GM12873 (cell line): ENCODE data around the gene SAYSD1.

Source experiments
- TF ChIP-seq, protein P1 (sequence below): IDR thresholded peaks from 2 replicates; pipeline ENCODE4 v1.5.1; 2012; ENCODE audit warnings: low read depth, mild to moderate bottlenecking, moderate library complexity, low read length, control low read depth; ENCODE audit not compliant: insufficient read depth; ENCODE audit errors: missing control alignments

SAYSD1 gene

DNA sequence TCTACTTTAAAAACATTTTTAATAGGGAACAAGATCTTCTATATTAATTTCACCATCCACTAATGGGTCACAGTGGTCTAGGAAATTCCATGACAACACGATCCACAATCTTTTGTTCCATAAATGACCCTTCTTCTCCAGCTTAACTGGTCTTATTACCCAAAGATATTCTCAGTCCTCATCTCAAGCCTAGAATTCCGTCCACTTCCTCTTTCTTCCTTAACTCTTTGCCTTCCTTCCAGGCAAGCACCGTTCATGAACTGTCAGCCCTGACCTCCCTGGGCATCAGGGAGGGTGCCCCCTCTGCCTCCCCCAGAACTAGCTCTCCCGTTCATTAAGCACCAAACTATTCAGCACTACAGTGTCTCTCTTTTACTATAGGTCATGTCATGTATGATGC lies 8.0 kb downstream of the SAYSD1 start:
- TF ChIP-seq, protein P1, sequence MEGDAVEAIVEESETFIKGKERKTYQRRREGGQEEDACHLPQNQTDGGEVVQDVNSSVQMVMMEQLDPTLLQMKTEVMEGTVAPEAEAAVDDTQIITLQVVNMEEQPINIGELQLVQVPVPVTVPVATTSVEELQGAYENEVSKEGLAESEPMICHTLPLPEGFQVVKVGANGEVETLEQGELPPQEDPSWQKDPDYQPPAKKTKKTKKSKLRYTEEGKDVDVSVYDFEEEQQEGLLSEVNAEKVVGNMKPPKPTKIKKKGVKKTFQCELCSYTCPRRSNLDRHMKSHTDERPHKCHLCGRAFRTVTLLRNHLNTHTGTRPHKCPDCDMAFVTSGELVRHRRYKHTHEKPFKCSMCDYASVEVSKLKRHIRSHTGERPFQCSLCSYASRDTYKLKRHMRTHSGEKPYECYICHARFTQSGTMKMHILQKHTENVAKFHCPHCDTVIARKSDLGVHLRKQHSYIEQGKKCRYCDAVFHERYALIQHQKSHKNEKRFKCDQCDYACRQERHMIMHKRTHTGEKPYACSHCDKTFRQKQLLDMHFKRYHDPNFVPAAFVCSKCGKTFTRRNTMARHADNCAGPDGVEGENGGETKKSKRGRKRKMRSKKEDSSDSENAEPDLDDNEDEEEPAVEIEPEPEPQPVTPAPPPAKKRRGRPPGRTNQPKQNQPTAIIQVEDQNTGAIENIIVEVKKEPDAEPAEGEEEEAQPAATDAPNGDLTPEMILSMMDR: no peak

GRCh38 chr6:39104528-39104927 lies 10.5 kb downstream of the SAYSD1 start:
- TF ChIP-seq, protein P1: no peak

- TF ChIP-seq, protein P1: no peak
Observed at GRCh38 chr6:39102821-39103136, 12.2 kb downstream of the SAYSD1 start.

DNA sequence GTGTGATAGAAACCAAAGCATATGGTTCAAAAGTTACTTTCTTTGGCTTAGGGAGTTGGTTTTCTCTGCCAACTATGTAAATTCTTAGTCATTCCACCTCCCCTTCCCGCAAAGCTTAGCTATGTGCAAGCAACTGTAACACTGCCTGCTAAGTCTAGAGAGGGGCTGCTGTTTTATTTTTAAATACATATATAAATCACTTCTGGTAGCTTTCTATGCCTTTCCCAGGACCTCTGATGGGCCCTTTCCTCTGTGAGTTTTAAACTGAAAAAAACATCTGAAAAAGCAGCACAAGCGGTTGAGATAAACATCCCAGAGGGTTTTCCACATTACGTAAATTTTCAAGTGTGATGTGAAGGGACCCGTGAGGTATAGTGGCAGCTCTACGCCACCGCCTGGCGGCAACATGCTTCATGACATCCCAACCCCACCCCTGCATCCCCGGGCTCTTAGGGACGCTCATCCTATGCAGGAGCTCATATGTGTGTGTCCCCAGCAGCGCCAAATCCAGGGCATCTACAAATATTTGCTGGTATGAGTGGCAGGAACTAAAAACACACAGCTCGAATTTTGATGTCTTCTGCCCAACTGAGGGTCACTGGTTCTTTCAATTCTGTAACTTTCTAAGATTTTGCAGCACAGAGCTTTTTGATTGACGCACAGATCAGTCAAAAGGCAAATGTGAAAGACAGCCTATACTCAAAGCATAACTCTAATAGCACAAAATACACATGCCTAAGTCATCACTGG lies 12.7 kb downstream of the SAYSD1 start:
- TF ChIP-seq, protein P1: peak; percentile 83

DNA sequence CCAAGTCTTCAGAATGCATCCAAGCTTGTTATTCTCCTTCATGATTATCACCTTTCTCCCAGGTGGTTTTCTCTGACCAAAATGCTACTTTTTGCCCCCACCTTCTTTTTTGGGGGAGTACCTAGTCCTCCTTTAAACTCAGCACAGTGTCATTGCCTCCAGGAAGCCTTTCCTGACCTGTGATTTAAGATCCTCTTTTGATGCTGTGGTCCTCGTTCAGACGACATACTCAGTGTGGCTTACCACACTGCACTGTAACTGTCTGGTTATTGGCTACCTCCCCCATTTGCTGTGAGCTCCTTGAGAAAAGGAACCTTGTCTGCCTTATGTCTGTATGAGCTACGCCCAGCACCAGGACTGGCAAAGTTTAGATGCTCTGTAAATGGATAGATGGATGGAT lies 14.6 kb downstream of the SAYSD1 start:
- TF ChIP-seq, protein P1: no peak

DNA sequence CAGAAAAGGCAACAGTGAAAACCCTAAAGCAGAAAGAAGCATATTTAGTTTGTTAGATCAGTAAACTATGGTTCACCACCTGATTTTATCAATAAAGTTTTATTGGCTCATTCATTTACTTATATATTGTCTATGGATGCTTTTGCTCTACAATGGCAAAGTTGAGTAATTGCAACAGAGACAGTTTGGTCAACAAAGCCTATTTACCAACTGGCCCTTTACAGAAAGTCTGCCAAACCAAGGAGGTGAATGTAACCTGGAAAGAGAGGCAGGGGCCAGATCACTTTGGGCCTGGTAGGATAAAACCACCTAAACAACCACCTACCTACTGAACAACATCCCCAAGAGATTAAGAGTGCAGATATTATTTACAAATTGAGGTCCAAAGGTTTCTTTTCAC lies 19.4 kb downstream of the SAYSD1 start:
- TF ChIP-seq, protein P1: no peak

DNA sequence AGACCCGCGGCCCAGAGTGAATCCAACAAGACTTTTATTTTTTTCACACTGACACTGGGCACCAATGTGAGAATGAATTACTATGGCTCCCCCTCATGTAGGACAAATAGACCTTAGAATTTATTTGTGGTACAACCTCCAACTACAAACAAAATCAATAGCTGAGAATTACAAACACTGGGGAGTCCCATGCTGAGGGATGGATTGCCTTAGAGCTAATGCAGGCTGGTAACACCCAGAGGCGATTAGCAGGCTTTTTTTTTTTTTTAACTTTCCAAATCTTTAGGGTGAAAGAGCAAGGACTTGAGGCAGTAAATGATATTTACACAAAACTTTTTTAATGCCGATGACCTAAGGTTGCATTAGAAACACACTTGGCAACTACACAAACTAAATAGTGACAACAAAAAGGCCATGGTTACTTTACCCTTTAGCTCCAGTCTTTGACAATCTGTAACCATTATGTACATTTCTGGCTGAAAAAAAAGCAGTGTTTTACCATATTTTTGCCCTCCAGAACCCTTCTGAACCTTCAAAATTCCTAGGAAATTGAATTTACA lies 21.8 kb downstream of the SAYSD1 start:
- TF ChIP-seq, protein P1: no peak
